Neuron (in vitro differentiated cells): ENCODE data around the gene ATG2A.

Experiments
- H2AFZ ChIP-seq: one replicate; pipeline ENCODE4 v1.6.1; 2013; ENCODE audit warnings: low read depth, mild to moderate bottlenecking, inconsistent platforms, low read length, moderate library complexity
- H3K27me3 ChIP-seq: one replicate; pipeline ENCODE4 v1.6.1; 2013; ENCODE audit warnings: low read length; ENCODE audit not compliant: insufficient read depth
- H3K36me3 ChIP-seq: one replicate; pipeline ENCODE4 v1.6.1; 2013; ENCODE audit warnings: low read length; ENCODE audit not compliant: insufficient read depth
- H3K4me1 ChIP-seq: one replicate; pipeline ENCODE4 v1.6.1; 2013; ENCODE audit warnings: low read length; ENCODE audit not compliant: insufficient read depth
- H3K4me3 ChIP-seq: 2 replicates; pipeline ENCODE4 v1.5.1; 2013; ENCODE audit warnings: mild to moderate bottlenecking, low read length, moderate library complexity
- H3K9me3 ChIP-seq: one replicate; pipeline ENCODE4 v1.6.1; 2013; ENCODE audit warnings: low read length

The ATG2A gene

DNA sequence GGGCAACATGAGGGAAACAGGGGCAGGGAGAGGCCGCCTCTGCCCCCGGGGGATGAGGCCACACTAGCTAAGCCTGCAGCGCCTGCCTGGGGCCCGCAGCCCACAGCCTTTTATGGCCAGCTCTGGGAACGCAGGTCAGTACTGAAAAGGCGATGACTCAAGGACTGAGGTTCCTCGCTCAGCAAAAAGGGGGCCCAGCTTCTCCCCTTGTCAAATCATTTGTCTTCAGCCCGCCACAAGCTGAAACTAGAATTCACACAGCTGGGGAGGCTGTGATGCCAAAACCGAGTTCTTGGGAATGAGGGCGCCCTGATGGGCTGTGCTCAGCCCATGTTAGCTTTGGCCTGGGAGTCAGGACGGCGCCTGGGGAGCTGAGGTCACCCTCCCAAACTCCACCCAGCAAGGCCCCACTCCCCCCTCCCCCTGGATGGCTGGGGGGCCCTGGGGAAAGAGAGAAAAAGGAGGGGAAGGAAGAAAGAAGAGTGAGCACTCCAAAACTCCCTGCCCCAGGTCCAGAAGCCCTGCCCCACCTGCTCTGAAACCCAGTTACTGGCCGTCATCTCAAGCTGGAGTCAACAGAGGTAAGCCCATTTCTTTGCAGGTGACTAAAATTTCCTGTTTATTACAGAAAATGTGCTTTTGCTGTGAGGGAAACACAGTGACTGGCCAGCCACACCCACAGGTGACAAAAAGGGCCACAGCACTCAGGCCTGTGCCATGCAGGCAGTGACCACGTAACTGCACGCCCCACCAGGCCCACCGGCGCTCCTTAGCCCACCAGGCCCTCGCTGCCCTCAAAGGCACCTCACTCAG is 52.3 kb downstream of the ATG2A start:
- Histone ChIP-seq H3K4me1 (peaks cover 42% of the 10 kb centered on the region), H3K36me3 (peaks cover 5% of the 10 kb centered on the region), H3K27me3 (no peaks in the 10 kb centered on the region), H2AFZ (no peak overlapping the region), H3K9me3 (no peaks in the 10 kb centered on the region), H3K4me3 (no peak overlapping the region)

GRCh38 chr11:64864135-64864472 is 52.9 kb downstream of the ATG2A start:
- peaks cover 37% of the 10 kb centered on the region for H3K4me1 ChIP-seq
- peaks cover 9% of the 10 kb centered on the region for H3K36me3 ChIP-seq
- H2AFZ ChIP-seq, result no peak overlapping the region
- H3K27me3 ChIP-seq, result no peaks in the 10 kb centered on the region
- no peaks in the 10 kb centered on the region for H3K9me3 ChIP-seq
- no peak overlapping the region for H3K4me3 ChIP-seq

GRCh38 chr11:64863391-64864060 is 53.5 kb downstream of the ATG2A start:
- Histone ChIP-seq H3K36me3 (peaks cover 12% of the 10 kb centered on the region), H3K9me3 (no peaks in the 10 kb centered on the region), H3K4me3 (no peak overlapping the region), H3K4me1 (peaks cover 34% of the 10 kb centered on the region), H3K27me3 (no peaks in the 10 kb centered on the region), H2AFZ (no peak overlapping the region)

- H2AFZ ChIP-seq, result no peak overlapping the region
- peaks cover 34% of the 10 kb centered on the region for H3K4me1 ChIP-seq
- H3K9me3 ChIP-seq, result no peaks in the 10 kb centered on the region
- no peaks in the 10 kb centered on the region for H3K27me3 ChIP-seq
- H3K36me3 ChIP-seq, result peaks cover 15% of the 10 kb centered on the region
- no peak overlapping the region for H3K4me3 ChIP-seq
Measured at GRCh38 chr11:64862987-64863390, 54.0 kb downstream of the ATG2A start.

DNA sequence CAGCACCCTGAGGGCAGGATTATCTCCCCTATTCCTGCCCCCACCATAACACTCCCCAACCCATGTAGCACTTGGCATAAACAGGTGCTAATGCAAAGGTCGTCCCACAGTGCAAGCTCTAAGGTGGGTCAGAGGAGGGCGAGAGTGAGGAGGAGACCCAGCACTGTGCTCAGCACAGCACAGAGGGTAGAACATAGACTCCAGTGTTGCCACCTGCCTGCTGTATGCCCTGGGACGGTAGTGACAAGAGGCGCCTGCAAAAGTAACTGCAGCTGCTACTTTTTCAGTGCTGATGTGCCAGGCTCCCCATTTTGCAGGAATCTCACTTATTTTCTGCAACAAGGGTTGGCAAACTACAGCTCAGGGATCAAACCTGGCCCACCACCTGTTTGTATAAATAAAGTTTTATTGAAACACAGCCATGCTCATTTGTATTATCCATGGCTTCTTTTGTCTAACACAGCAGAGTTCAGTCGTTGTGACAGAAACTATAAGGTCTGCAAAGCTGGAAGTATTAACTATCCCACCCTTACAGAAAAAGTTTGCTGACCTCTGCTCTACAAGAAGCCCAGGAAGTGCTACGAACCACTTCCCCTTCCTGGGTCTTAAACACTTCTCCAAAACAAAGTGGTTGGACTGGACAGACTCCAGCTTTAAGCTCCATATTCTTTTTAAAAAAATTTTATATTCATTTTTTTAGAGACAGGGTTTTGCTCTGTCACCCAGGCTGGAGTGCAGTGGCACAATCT is 55.6 kb downstream of the ATG2A start:
- Histone ChIP-seq H3K9me3 (no peaks in the 10 kb centered on the region), H3K36me3 (peaks cover 26% of the 10 kb centered on the region), H3K27me3 (no peaks in the 10 kb centered on the region), H3K4me1 (peaks cover 34% of the 10 kb centered on the region), H2AFZ (no peak overlapping the region), H3K4me3 (no peak overlapping the region)

- Histone ChIP-seq H3K36me3 (peaks cover 38% of the 10 kb centered on the region), H3K27me3 (no peaks in the 10 kb centered on the region), H2AFZ (no peak overlapping the region)
Measured at GRCh38 chr11:64859542-64860414, 57.2 kb downstream of the ATG2A start.

GRCh38 chr11:64858467-64859263 is 58.3 kb downstream of the ATG2A start:
- no peaks in the 10 kb centered on the region for H3K27me3 ChIP-seq
- peaks cover 43% of the 10 kb centered on the region for H3K36me3 ChIP-seq
- H2AFZ ChIP-seq, result no peak overlapping the region
- H3K4me1 ChIP-seq, result peaks cover 16% of the 10 kb centered on the region
- H3K9me3 ChIP-seq, result no peaks in the 10 kb centered on the region
- H3K4me3 ChIP-seq, result no peak overlapping the region

More at GRCh38 chr11:64859542-64860414, 57.2 kb downstream of the ATG2A start:
- H3K9me3 ChIP-seq, result no peaks in the 10 kb centered on the region
- H3K4me1 ChIP-seq, result peaks cover 27% of the 10 kb centered on the region
- H3K4me3 ChIP-seq, result no peak overlapping the region

DNA sequence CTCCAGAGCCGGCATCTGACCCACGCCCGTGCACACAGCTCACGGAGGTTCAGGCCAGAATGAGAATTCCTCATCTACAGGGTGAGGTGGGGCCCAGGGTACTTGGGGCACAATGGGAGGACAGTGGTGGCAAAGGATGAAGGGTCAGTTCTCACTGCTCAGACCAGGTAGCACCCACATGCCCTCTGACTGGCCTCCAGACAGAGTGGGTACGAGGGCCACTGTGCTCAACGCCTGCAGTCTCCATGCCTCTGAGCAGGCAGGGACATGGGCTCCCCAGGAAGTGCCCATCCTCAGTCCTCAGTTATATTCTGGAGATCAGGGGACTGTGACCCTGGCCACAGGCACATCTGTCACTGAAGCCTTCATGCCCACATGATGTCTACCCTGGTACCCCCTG is 59.5 kb downstream of the ATG2A start:
- Histone ChIP-seq H2AFZ (no peak overlapping the region), H3K4me1 (peaks cover 4% of the 10 kb centered on the region), H3K36me3 (peaks cover 43% of the 10 kb centered on the region), H3K27me3 (no peaks in the 10 kb centered on the region), H3K9me3 (no peaks in the 10 kb centered on the region), H3K4me3 (no peak overlapping the region)

GRCh38 chr11:64856382-64857227 is 60.4 kb downstream of the ATG2A start:
- Histone ChIP-seq H2AFZ (no peak overlapping the region), H3K36me3 (peaks cover 43% of the 10 kb centered on the region), H3K4me3 (no peak overlapping the region), H3K27me3 (no peaks in the 10 kb centered on the region), H3K4me1 (peaks cover 1% of the 10 kb centered on the region), H3K9me3 (no peaks in the 10 kb centered on the region)

- Histone ChIP-seq H2AFZ (no peak overlapping the region), H3K36me3 (peaks cover 43% of the 10 kb centered on the region), H3K27me3 (no peaks in the 10 kb centered on the region), H3K4me1 (peaks cover 9% of the 10 kb centered on the region), H3K4me3 (no peak overlapping the region), H3K9me3 (no peaks in the 10 kb centered on the region)
Measured at GRCh38 chr11:64855596-64856304, 61.3 kb downstream of the ATG2A start.
